Glutamatergic neuron (in vitro differentiated cells): ENCODE results near the gene GNAZ. TPM values are rescaled to one million over a fixed set of nuclear protein-coding genes. Genes with fewer than 3 reads are reported as not detected.

Source experiments
- DNase-seq: peaks from one replicate; pipeline ENCODE4 v3.0.0; 2022
- H3K27ac Mint-ChIP-seq: one replicate; pipeline ENCODE4 v1.8.0; 2020; ENCODE audit warnings: mild to moderate bottlenecking, mixed read lengths, inconsistent platforms; ENCODE audit not compliant: unreplicated experiment
- H3K27me3 Mint-ChIP-seq: one replicate; pipeline ENCODE4 v1.8.0; 2020; ENCODE audit warnings: mild to moderate bottlenecking, moderate library complexity, mixed read lengths, inconsistent platforms; ENCODE audit not compliant: unreplicated experiment
- H3K36me3 Mint-ChIP-seq: one replicate; pipeline ENCODE4 v1.8.0; 2020; ENCODE audit warnings: mild to moderate bottlenecking, mixed read lengths, inconsistent platforms; ENCODE audit not compliant: unreplicated experiment
- H3K4me1 Mint-ChIP-seq: one replicate; pipeline ENCODE4 v1.8.0; 2020; ENCODE audit warnings: mild to moderate bottlenecking, low read depth, mixed read lengths, inconsistent platforms; ENCODE audit not compliant: unreplicated experiment
- H3K4me3 Mint-ChIP-seq: one replicate; pipeline ENCODE4 v1.8.0; 2020; ENCODE audit warnings: mild to moderate bottlenecking, mixed read lengths, inconsistent platforms; ENCODE audit not compliant: unreplicated experiment
- H3K9me3 Mint-ChIP-seq: one replicate; pipeline ENCODE4 v1.8.0; 2020; ENCODE audit warnings: mild to moderate bottlenecking, moderate library complexity, mixed read lengths, inconsistent platforms; ENCODE audit not compliant: unreplicated experiment
- CTCF ChIP-seq: fragments of 200-600 bp; sonication (generic); IDR thresholded peaks from one replicate; pipeline ENCODE4 v1.5.0; 2021; ENCODE audit not compliant: partially characterized antibody, unreplicated experiment
- total RNA-seq: library from RNA; stranded (reverse); fragmentation: NEBNext Ultra II Directional; extraction: Animal tissue kit (Norgen Biotek cat#: 25700); gene quantifications from one replicate; pipeline ENCODE4 v1.2.1, GENCODE V29; 2021; ENCODE audit not compliant: unreplicated experiment

Gene GNAZ
- total RNA-seq, 1 donor from 2014 or later = 82.5 TPM

GRCh38 chr22:23103199-23103954, 33.1 kb downstream of the GNAZ start:
- no peak overlapping the region for H3K4me3 Mint-ChIP-seq
- no peaks in the 10 kb centered on the region for H3K36me3 Mint-ChIP-seq
- H3K4me1 Mint-ChIP-seq = peaks cover 29% of the 10 kb centered on the region
- no peak for TF ChIP-seq CTCF
- H3K9me3 Mint-ChIP-seq = peaks cover 10% of the 10 kb centered on the region
- H3K27ac Mint-ChIP-seq = no peak overlapping the region
- peaks cover 4% of the 10 kb centered on the region for H3K27me3 Mint-ChIP-seq
- no peak for DNase-seq

- H3K4me3 Mint-ChIP-seq = no peak overlapping the region
- no peak overlapping the region for H3K27ac Mint-ChIP-seq
- no peaks in the 10 kb centered on the region for H3K36me3 Mint-ChIP-seq
- H3K27me3 Mint-ChIP-seq = peaks cover 4% of the 10 kb centered on the region
- peaks cover 10% of the 10 kb centered on the region for H3K9me3 Mint-ChIP-seq
- no peak for DNase-seq
- H3K4me1 Mint-ChIP-seq = peaks cover 29% of the 10 kb centered on the region
- no peak for TF ChIP-seq CTCF
Measured at GRCh38 chr22:23104187-23104971, 34.1 kb downstream of the GNAZ start.

- Mint-ChIP-seq H3K4me3 (no peak overlapping the region), H3K27me3 (peaks cover 9% of the 10 kb centered on the region), H3K9me3 (peaks cover 10% of the 10 kb centered on the region), H3K4me1 (peaks cover 32% of the 10 kb centered on the region), H3K36me3 (no peaks in the 10 kb centered on the region), H3K27ac (no peak overlapping the region)
- DNase-seq = no peak
- no peak for TF ChIP-seq CTCF
Measured at GRCh38 chr22:23105304-23105703, 35.0 kb downstream of the GNAZ start.

- Mint-ChIP-seq H3K36me3 (no peaks in the 10 kb centered on the region), H3K4me1 (peaks cover 34% of the 10 kb centered on the region), H3K4me3 (no peak overlapping the region), H3K27ac (no peak overlapping the region), H3K27me3 (peaks cover 9% of the 10 kb centered on the region), H3K9me3 (peaks cover 10% of the 10 kb centered on the region)
- TF ChIP-seq CTCF = no peak
- no peak for DNase-seq
Measured at GRCh38 chr22:23105919-23106318, 35.6 kb downstream of the GNAZ start.

- H3K9me3 Mint-ChIP-seq = peaks cover 14% of the 10 kb centered on the region
- no peak for TF ChIP-seq CTCF
- H3K4me3 Mint-ChIP-seq = no peak overlapping the region
- no peaks in the 10 kb centered on the region for H3K36me3 Mint-ChIP-seq
- peaks cover 13% of the 10 kb centered on the region for H3K27me3 Mint-ChIP-seq
- H3K27ac Mint-ChIP-seq = no peak overlapping the region
- no peak for DNase-seq
- H3K4me1 Mint-ChIP-seq = peaks cover 36% of the 10 kb centered on the region
Measured at GRCh38 chr22:23106344-23106743, 36.0 kb downstream of the GNAZ start.
